Measurements from ENCODE around the gene MAP4K4. TPM values are rescaled to one million over a fixed set of nuclear protein-coding genes. Genes with fewer than 3 reads are reported as not detected.

MAP4K4 gene
- polyA plus RNA-seq, 1 donor (not counting 4 experiments of a cell fraction or from before 2014, with no cell fraction given) = 84.1 TPM

DNA sequence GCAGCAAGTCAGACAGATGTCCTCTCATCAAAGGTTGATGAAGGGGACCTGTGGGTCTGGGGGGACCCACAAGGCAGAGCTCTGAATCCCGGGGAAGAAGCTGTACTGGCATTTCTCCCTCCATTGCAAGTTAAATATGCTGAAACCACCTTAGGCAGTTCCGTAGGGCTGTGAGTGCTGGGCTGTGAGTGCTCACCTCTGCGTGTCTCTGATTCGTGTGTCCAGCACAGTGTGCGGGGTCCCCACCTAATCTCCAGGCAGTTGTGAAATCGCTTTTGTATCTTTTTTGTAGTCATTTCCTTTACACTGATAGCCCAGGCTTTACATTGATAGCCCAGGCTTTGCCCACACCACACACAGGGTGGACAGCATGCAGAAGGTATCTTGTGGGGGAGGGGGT is 80.6 kb downstream of the MAP4K4 start:
- peaks cover 99% of the 10 kb centered on the region for H3K79me2 ChIP-seq (ENCODE audit: control insufficient read depth, insufficient read depth, low read length)
- no peak overlapping the region for H3K4me2 ChIP-seq (ENCODE audit: control insufficient read depth, extremely low read depth, insufficient read depth, low read depth, low read length)
- peaks cover 6% of the 10 kb centered on the region for H3K4me1 ChIP-seq (ENCODE audit: control insufficient read depth, extremely low read depth, insufficient read depth, low read length)
- no peaks in the 10 kb centered on the region for H3K9me3 ChIP-seq (ENCODE audit: control insufficient read depth, low read depth, low read length)
- no peak for TF ChIP-seq EZH2 (IDR thresholded peaks at IDR 0.05; ENCODE audit: low read length)
- TF ChIP-seq, protein P1, sequence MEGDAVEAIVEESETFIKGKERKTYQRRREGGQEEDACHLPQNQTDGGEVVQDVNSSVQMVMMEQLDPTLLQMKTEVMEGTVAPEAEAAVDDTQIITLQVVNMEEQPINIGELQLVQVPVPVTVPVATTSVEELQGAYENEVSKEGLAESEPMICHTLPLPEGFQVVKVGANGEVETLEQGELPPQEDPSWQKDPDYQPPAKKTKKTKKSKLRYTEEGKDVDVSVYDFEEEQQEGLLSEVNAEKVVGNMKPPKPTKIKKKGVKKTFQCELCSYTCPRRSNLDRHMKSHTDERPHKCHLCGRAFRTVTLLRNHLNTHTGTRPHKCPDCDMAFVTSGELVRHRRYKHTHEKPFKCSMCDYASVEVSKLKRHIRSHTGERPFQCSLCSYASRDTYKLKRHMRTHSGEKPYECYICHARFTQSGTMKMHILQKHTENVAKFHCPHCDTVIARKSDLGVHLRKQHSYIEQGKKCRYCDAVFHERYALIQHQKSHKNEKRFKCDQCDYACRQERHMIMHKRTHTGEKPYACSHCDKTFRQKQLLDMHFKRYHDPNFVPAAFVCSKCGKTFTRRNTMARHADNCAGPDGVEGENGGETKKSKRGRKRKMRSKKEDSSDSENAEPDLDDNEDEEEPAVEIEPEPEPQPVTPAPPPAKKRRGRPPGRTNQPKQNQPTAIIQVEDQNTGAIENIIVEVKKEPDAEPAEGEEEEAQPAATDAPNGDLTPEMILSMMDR (optimal IDR thresholded peaks at IDR 0.05 in 1 of 3, IDR thresholded peaks at IDR 0.05 in 1 of 3, conservative IDR thresholded peaks at IDR 0.05 in 1 of 3; ENCODE audit: extremely low read depth in 1 of 3, insufficient read depth in 2 of 3, low read length in 3 of 3) = no peak
- no peak overlapping the region for H3K4me3 ChIP-seq (ENCODE audit: control insufficient read depth in 2 of 3, extremely low read depth in 1 of 3, insufficient read depth in 2 of 3, low read depth in 1 of 3, low read length in 3 of 3)
- peaks cover 0 to 3% of the 10 kb centered on the region in 2 experiments for H3K36me3 ChIP-seq (ENCODE audit: control insufficient read depth in 2 of 2, extremely low read depth in 1 of 2, insufficient read depth in 2 of 2, low read length in 2 of 2)
- peaks cover 2% of the 10 kb centered on the region for H3K9me1 ChIP-seq (ENCODE audit: control insufficient read depth, extremely low read depth, insufficient read depth, low read length)
- no peak overlapping the region for H2AFZ ChIP-seq (ENCODE audit: control insufficient read depth, low read length)
- dilution Hi-C loops (cut with MboI; ENCODE audit: extremely low pct_ligation_motif_present, low sequenced_read_pairs) = no loop called here
- peaks cover 5% of the 10 kb centered on the region for H4K20me1 ChIP-seq (ENCODE audit: control insufficient read depth, extremely low read depth, insufficient read depth, low read length)
- DNase-seq (ENCODE audit: low read depth, low spot score) = no peak
- H3K27me3 ChIP-seq (ENCODE audit: control insufficient read depth, extremely low read depth, insufficient read depth, low read length) = no peaks in the 10 kb centered on the region
- no peak overlapping the region for H3K27ac ChIP-seq (ENCODE audit: control insufficient read depth, insufficient read depth, low read length)
- no peak overlapping the region for H3K9ac ChIP-seq (ENCODE audit: control insufficient read depth, extremely low read depth, insufficient read depth, low read length)
- FAIRE-seq = no peak

GRCh38 chr2:101779190-101779589 is 81.7 kb downstream of the MAP4K4 start:
- Histone ChIP-seq H3K36me3 (ENCODE audit: control insufficient read depth in 2 of 2, extremely low read depth in 1 of 2, insufficient read depth in 2 of 2, low read length in 2 of 2) (peaks cover 0 to 3% of the 10 kb centered on the region in 2 experiments), H3K79me2 (ENCODE audit: control insufficient read depth, insufficient read depth, low read length) (peaks cover 99% of the 10 kb centered on the region), H3K27ac (ENCODE audit: control insufficient read depth, insufficient read depth, low read length) (no peak overlapping the region), H3K27me3 (ENCODE audit: control insufficient read depth, extremely low read depth, insufficient read depth, low read length) (no peaks in the 10 kb centered on the region), H3K9me3 (ENCODE audit: control insufficient read depth, low read depth, low read length) (no peaks in the 10 kb centered on the region), H4K20me1 (ENCODE audit: control insufficient read depth, extremely low read depth, insufficient read depth, low read length) (peaks cover 9% of the 10 kb centered on the region), H3K9me1 (ENCODE audit: control insufficient read depth, extremely low read depth, insufficient read depth, low read length) (peaks cover 2% of the 10 kb centered on the region), H2AFZ (ENCODE audit: control insufficient read depth, low read length) (no peak overlapping the region), H3K4me1 (ENCODE audit: control insufficient read depth, extremely low read depth, insufficient read depth, low read length) (peaks cover 6% of the 10 kb centered on the region), H3K4me3 (ENCODE audit: control insufficient read depth in 2 of 3, extremely low read depth in 1 of 3, insufficient read depth in 2 of 3, low read depth in 1 of 3, low read length in 3 of 3) (no peak overlapping the region), H3K9ac (ENCODE audit: control insufficient read depth, extremely low read depth, insufficient read depth, low read length) (no peak overlapping the region), H3K4me2 (ENCODE audit: control insufficient read depth, extremely low read depth, insufficient read depth, low read depth, low read length) (no peak overlapping the region)
- dilution Hi-C loops (cut with MboI; ENCODE audit: extremely low pct_ligation_motif_present, low sequenced_read_pairs) = no loop called here
- TF ChIP-seq EZH2 (IDR thresholded peaks at IDR 0.05; ENCODE audit: low read length) = no peak
- TF ChIP-seq, protein P1 (optimal IDR thresholded peaks at IDR 0.05 in 1 of 3, IDR thresholded peaks at IDR 0.05 in 1 of 3, conservative IDR thresholded peaks at IDR 0.05 in 1 of 3; ENCODE audit: extremely low read depth in 1 of 3, insufficient read depth in 2 of 3, low read length in 3 of 3) = no peak
- FAIRE-seq (no peak), DNase-seq (ENCODE audit: low read depth, low spot score) (no peak)
